ENCODE results near the gene GPATCH8.

The GPATCH8 gene

DNA sequence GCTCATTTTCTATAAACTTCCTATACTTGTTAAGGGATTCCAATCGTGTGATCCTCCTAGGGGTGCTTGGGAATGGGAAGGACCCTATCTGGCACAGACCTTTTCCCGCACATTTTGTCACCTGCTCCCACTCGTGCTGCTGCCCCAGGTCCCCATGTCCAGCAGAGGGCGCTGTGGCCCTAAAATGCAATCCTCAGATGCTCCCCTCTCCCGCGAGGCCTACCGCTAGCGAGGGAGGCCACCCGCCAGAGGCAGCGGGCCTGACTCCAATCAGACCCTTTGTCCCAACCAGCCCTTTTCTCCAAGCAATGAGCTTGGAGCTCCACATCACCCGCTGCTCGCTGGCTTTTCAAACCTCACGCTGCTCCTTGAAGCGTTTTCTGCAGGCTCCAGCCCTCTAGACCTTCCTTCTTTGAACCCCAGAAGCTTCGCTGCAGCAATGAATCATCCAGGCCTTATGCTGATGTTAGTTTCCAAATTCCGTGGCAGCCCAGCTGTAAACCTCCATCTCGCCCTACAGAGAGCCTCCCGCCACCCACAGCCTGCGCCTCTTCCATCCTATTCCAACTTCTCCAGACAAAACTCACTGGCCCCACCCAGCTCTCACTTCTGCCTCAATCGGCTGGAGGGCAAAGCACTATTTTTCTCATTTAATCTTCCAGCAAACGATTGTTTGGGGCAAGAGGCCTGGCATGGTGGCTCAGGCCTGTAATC, 30.5 kb upstream of the GPATCH8 start:
- TF ChIP-seq GLIS3 (CRISPR knock-in tag; IDR thresholded peaks at IDR 0.05) (no peak), ZNF70 (CRISPR knock-in tag; IDR thresholded peaks at IDR 0.05) (peak; percentile 80)
- ATAC-seq, result peak; percentile 98

- TF ChIP-seq OSR1 (CRISPR knock-in tag; IDR thresholded peaks at IDR 0.05), result no peak
- no peak for TF ChIP-seq CSDC2 (CRISPR knock-in tag; IDR thresholded peaks at IDR 0.05)
- TF ChIP-seq, protein P1, sequence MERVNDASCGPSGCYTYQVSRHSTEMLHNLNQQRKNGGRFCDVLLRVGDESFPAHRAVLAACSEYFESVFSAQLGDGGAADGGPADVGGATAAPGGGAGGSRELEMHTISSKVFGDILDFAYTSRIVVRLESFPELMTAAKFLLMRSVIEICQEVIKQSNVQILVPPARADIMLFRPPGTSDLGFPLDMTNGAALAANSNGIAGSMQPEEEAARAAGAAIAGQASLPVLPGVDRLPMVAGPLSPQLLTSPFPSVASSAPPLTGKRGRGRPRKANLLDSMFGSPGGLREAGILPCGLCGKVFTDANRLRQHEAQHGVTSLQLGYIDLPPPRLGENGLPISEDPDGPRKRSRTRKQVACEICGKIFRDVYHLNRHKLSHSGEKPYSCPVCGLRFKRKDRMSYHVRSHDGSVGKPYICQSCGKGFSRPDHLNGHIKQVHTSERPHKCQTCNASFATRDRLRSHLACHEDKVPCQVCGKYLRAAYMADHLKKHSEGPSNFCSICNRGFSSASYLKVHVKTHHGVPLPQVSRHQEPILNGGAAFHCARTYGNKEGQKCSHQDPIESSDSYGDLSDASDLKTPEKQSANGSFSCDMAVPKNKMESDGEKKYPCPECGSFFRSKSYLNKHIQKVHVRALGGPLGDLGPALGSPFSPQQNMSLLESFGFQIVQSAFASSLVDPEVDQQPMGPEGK (CRISPR knock-in tag; IDR thresholded peaks at IDR 0.05; ENCODE audit: borderline replicate concordance), result no peak
- TF ChIP-seq ZNF70 (CRISPR knock-in tag; IDR thresholded peaks at IDR 0.05), result no peak
- no peak for TF ChIP-seq ZFP30 (CRISPR knock-in tag; IDR thresholded peaks at IDR 0.05)
- no peak for TF ChIP-seq ZFP3 (CRISPR knock-in tag; IDR thresholded peaks at IDR 0.05)
- TF ChIP-seq PPARA (CRISPR knock-in tag; IDR thresholded peaks at IDR 0.05; ENCODE audit: borderline replicate concordance), result no peak
- TF ChIP-seq GLIS3 (CRISPR knock-in tag; IDR thresholded peaks at IDR 0.05), result no peak
- TF ChIP-seq ESRRG (CRISPR knock-in tag; IDR thresholded peaks at IDR 0.05), result no peak
- no peak for TF ChIP-seq ZNF8 (CRISPR knock-in tag; IDR thresholded peaks at IDR 0.05)
- TF ChIP-seq ZC3H10 (CRISPR knock-in tag; IDR thresholded peaks at IDR 0.05), result no peak
- no peak for TF ChIP-seq RARB (CRISPR knock-in tag; IDR thresholded peaks at IDR 0.05)
- TF ChIP-seq TCF4 (CRISPR knock-in tag; IDR thresholded peaks at IDR 0.05; ENCODE audit: borderline replicate concordance), result no peak
- no peak for TF ChIP-seq ZNF565 (CRISPR knock-in tag; conservative IDR thresholded peaks at IDR 0.05; ENCODE audit: low read depth)
- no peak for TF ChIP-seq ISL1 (CRISPR knock-in tag; IDR thresholded peaks at IDR 0.05)
- TF ChIP-seq SNAI2 (CRISPR knock-in tag; IDR thresholded peaks at IDR 0.05), result no peak
- TF ChIP-seq, protein P2, sequence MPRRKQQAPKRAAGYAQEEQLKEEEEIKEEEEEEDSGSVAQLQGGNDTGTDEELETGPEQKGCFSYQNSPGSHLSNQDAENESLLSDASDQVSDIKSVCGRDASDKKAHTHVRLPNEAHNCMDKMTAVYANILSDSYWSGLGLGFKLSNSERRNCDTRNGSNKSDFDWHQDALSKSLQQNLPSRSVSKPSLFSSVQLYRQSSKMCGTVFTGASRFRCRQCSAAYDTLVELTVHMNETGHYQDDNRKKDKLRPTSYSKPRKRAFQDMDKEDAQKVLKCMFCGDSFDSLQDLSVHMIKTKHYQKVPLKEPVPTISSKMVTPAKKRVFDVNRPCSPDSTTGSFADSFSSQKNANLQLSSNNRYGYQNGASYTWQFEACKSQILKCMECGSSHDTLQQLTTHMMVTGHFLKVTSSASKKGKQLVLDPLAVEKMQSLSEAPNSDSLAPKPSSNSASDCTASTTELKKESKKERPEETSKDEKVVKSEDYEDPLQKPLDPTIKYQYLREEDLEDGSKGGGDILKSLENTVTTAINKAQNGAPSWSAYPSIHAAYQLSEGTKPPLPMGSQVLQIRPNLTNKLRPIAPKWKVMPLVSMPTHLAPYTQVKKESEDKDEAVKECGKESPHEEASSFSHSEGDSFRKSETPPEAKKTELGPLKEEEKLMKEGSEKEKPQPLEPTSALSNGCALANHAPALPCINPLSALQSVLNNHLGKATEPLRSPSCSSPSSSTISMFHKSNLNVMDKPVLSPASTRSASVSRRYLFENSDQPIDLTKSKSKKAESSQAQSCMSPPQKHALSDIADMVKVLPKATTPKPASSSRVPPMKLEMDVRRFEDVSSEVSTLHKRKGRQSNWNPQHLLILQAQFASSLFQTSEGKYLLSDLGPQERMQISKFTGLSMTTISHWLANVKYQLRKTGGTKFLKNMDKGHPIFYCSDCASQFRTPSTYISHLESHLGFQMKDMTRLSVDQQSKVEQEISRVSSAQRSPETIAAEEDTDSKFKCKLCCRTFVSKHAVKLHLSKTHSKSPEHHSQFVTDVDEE (CRISPR knock-in tag; IDR thresholded peaks at IDR 0.05), result no peak
- TF ChIP-seq, protein P3, sequence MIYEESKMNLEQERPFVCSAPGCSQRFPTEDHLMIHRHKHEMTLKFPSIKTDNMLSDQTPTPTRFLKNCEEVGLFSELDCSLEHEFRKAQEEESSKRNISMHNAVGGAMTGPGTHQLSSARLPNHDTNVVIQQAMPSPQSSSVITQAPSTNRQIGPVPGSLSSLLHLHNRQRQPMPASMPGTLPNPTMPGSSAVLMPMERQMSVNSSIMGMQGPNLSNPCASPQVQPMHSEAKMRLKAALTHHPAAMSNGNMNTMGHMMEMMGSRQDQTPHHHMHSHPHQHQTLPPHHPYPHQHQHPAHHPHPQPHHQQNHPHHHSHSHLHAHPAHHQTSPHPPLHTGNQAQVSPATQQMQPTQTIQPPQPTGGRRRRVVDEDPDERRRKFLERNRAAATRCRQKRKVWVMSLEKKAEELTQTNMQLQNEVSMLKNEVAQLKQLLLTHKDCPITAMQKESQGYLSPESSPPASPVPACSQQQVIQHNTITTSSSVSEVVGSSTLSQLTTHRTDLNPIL (CRISPR knock-in tag; IDR thresholded peaks at IDR 0.05; ENCODE audit: low read depth), result no peak
- TF ChIP-seq CSRNP3 (CRISPR knock-in tag; IDR thresholded peaks at IDR 0.05), result no peak
- ATAC-seq, result no peak
These were observed 27.8 kb upstream of the GPATCH8 start for GRCh38 chr17:44530896-44531418.

DNA sequence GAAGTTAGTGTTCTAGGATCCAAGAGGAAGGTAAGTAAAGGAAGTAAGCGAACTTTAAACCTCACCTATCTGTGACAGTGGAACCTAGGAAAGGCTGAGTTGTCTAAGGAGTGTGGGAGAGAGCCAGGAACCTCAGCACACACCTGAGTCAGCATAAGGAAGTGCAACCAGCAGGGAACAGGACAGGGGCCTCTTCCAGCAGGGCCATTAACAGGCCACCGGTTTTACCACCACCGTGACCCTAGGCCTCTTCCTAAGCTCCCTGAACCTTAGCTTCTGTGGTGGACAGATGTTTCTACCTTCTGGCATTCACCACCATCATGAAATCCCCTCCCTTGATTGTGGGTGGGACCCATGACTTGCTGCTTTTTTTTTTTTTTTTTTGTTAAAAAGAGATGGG, 26.7 kb upstream of the GPATCH8 start:
- TF ChIP-seq GLIS3 (CRISPR knock-in tag; IDR thresholded peaks at IDR 0.05), result no peak
- no peak for TF ChIP-seq ARNTL (CRISPR knock-in tag; IDR thresholded peaks at IDR 0.05; ENCODE audit: borderline replicate concordance, low read depth)
- no peak for TF ChIP-seq CSDC2 (CRISPR knock-in tag; IDR thresholded peaks at IDR 0.05)
- no peak for TF ChIP-seq TOX (CRISPR knock-in tag; IDR thresholded peaks at IDR 0.05; ENCODE audit: borderline replicate concordance)
- TF ChIP-seq ZNF8 (CRISPR knock-in tag; IDR thresholded peaks at IDR 0.05), result no peak
- TF ChIP-seq BACH2 (CRISPR knock-in tag; IDR thresholded peaks at IDR 0.05; ENCODE audit: borderline replicate concordance), result no peak
- ATAC-seq, result no peak

GRCh38 chr17:44527954-44528353, 24.7 kb upstream of the GPATCH8 start:
- ATAC-seq, result no peak
- TF ChIP-seq PPARA (CRISPR knock-in tag; IDR thresholded peaks at IDR 0.05; ENCODE audit: borderline replicate concordance), result no peak
- TF ChIP-seq GLIS3 (CRISPR knock-in tag; IDR thresholded peaks at IDR 0.05), result no peak
- TF ChIP-seq ZNF70 (CRISPR knock-in tag; IDR thresholded peaks at IDR 0.05), result no peak
- TF ChIP-seq CSRNP3 (CRISPR knock-in tag; IDR thresholded peaks at IDR 0.05), result no peak
- TF ChIP-seq, protein P1 (CRISPR knock-in tag; IDR thresholded peaks at IDR 0.05; ENCODE audit: borderline replicate concordance), result no peak
- TF ChIP-seq BACH2 (CRISPR knock-in tag; IDR thresholded peaks at IDR 0.05; ENCODE audit: borderline replicate concordance), result no peak
- TF ChIP-seq ZFP30 (CRISPR knock-in tag; IDR thresholded peaks at IDR 0.05), result no peak
- no peak for TF ChIP-seq ZNF565 (CRISPR knock-in tag; conservative IDR thresholded peaks at IDR 0.05; ENCODE audit: low read depth)
- TF ChIP-seq, protein P4, sequence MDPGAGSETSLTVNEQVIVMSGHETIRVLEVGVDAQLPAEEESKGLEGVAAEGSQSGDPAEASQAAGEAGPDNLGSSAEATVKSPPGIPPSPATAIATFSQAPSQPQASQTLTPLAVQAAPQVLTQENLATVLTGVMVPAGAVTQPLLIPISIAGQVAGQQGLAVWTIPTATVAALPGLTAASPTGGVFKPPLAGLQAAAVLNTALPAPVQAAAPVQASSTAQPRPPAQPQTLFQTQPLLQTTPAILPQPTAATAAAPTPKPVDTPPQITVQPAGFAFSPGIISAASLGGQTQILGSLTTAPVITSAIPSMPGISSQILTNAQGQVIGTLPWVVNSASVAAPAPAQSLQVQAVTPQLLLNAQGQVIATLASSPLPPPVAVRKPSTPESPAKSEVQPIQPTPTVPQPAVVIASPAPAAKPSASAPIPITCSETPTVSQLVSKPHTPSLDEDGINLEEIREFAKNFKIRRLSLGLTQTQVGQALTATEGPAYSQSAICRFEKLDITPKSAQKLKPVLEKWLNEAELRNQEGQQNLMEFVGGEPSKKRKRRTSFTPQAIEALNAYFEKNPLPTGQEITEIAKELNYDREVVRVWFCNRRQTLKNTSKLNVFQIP (CRISPR knock-in tag; IDR thresholded peaks at IDR 0.05; ENCODE audit: borderline replicate concordance, low read depth), result no peak

Measured in SK-N-SH treated with all-trans-retinoic acid at 6 μM for 48 hours (cell line).